Endothelial cell (in vitro differentiated cells): Measurements from ENCODE around the gene SETDB1. TPM values are rescaled to one million over a fixed set of nuclear protein-coding genes. Genes with fewer than 3 reads are reported as not detected.

Experiments used
- DNase-seq: peaks from one replicate; pipeline ENCODE4 v3.0.0; 2021; ENCODE audit warnings: low spot score
- H3K27ac Mint-ChIP-seq: one replicate; pipeline ENCODE4 v1.8.0; 2021; ENCODE audit warnings: mixed read lengths, inconsistent platforms; ENCODE audit not compliant: unreplicated experiment
- H3K27me3 Mint-ChIP-seq: one replicate; pipeline ENCODE4 v1.8.0; 2021; ENCODE audit warnings: mild to moderate bottlenecking, moderate library complexity, mixed read lengths, inconsistent platforms; ENCODE audit not compliant: unreplicated experiment
- H3K36me3 Mint-ChIP-seq: one replicate; pipeline ENCODE4 v1.8.0; 2021; ENCODE audit warnings: mild to moderate bottlenecking, low read depth, mixed read lengths, inconsistent platforms; ENCODE audit not compliant: unreplicated experiment
- H3K4me1 Mint-ChIP-seq: one replicate; pipeline ENCODE4 v1.8.0; 2021; ENCODE audit warnings: mild to moderate bottlenecking, mixed read lengths, inconsistent platforms; ENCODE audit not compliant: unreplicated experiment
- H3K4me3 Mint-ChIP-seq: one replicate; pipeline ENCODE4 v1.8.0; 2021; ENCODE audit warnings: mild to moderate bottlenecking, mixed read lengths, inconsistent platforms; ENCODE audit not compliant: unreplicated experiment
- H3K9me3 Mint-ChIP-seq: one replicate; pipeline ENCODE4 v1.8.0; 2021; ENCODE audit warnings: mixed read lengths, inconsistent platforms; ENCODE audit not compliant: unreplicated experiment
- CTCF ChIP-seq: fragments of 200-600 bp; sonication (generic); IDR thresholded peaks from one replicate; pipeline ENCODE4 v1.5.0; 2021; ENCODE audit warnings: antibody characterized with exemption; ENCODE audit not compliant: unreplicated experiment
- total RNA-seq: library from RNA; stranded (reverse); fragmentation: NEBNext Ultra II Directional; extraction: Animal tissue kit (Norgen Biotek cat#: 25700); gene quantifications from one replicate; pipeline ENCODE4 v1.2.1, GENCODE V29; 2021; ENCODE audit not compliant: unreplicated experiment

Gene SETDB1
- total RNA-seq, 1 donor from 2014 or later: 50.6 TPM

DNA sequence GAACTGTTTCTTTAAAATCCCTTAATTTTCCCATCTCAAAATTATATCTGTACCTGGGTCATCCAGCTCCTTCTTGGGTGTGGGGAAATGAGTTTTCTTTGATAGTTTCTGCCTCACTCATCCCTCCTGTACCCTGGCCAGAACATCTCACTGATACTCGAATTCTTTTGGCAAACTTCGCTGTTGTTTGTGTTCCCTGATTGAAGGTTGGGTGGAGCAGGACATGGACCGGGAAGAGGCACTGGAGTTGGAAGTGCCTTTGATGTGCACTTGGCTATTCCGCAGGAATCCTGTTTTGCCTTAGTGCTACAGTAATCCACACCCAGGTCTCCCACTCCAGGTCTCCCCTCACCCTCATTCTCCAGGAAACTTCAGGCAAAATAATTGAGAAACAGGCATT lies 69.3 kb downstream of the SETDB1 start:
- Mint-ChIP-seq H3K27ac (peak overlapping the region; percentile 70), H3K27me3 (no peaks in the 10 kb centered on the region), H3K36me3 (peaks cover 6% of the 10 kb centered on the region), H3K4me3 (no peak overlapping the region), H3K9me3 (no peaks in the 10 kb centered on the region), H3K4me1 (peaks cover 4% of the 10 kb centered on the region)
- TF ChIP-seq CTCF: no peak
- DNase-seq: no peak

DNA sequence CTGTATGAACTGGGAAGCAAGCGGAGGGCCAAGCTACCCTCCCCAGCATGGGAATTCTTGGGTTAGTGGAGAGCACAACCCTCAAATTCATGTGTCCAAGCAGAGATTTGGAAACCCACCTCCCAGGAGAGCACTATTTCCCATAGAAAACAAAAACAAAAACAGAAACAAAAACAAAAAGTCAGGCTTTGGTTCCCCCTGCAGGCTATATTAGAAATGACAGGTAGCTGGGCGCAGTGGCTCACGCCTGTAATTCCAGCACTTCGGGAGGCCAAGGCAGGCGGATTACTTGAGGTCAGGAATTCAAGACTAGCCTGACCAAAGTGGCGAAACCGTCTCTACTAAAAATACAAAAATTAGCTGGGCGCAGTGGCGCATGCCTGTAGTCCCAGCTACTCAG lies 69.7 kb downstream of the SETDB1 start:
- H3K36me3 Mint-ChIP-seq: peaks cover 8% of the 10 kb centered on the region
- peaks cover 5% of the 10 kb centered on the region for H3K4me1 Mint-ChIP-seq
- H3K27me3 Mint-ChIP-seq: peaks cover 2% of the 10 kb centered on the region
- H3K27ac Mint-ChIP-seq: peak overlapping the region; percentile 70
- no peak overlapping the region for H3K4me3 Mint-ChIP-seq
- peak; percentile 45 for DNase-seq
- no peaks in the 10 kb centered on the region for H3K9me3 Mint-ChIP-seq
- TF ChIP-seq CTCF: peak; percentile 94

DNA sequence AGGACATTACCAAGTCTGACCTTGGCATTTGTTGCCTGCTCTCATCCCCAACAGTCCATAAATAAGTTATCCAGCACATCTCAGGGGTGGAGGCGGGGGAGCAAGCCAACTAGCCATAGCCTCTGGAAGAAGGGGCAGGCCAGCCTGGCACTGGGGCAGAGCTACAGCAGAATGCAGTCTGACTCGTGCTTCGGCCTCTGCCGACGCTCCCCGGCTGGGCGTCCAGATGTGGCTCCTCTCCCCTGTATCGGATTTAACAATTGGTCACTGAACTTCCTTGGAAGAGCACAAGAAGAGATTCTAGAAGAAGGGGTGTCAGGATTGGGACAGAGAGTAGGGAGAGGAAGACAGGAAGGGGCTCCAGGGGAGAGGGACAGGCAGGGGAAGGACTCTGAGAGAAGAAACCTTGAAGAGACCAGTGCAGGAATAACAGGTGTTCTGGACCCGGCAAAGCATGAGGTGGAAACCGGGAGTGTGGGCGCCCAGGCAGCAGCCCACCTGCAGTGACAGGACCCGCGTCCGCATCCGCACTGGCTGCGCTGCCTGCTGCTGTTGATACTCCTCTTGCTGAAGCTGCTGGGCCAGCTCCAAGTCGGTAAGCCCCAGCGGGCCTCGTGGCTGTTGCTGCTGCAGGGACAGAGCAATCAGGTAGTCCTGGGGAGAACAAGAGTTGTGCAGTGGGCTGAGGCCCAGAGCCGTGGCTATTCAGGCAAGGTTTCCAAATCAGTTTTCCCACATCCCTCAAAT lies 71.1 kb downstream of the SETDB1 start:
- no peak overlapping the region for H3K27ac Mint-ChIP-seq
- no peak for DNase-seq
- peaks cover 15% of the 10 kb centered on the region for H3K4me1 Mint-ChIP-seq
- peaks cover 2% of the 10 kb centered on the region for H3K27me3 Mint-ChIP-seq
- H3K4me3 Mint-ChIP-seq: no peak overlapping the region
- no peaks in the 10 kb centered on the region for H3K9me3 Mint-ChIP-seq
- peaks cover 14% of the 10 kb centered on the region for H3K36me3 Mint-ChIP-seq
- no peak for TF ChIP-seq CTCF

DNA sequence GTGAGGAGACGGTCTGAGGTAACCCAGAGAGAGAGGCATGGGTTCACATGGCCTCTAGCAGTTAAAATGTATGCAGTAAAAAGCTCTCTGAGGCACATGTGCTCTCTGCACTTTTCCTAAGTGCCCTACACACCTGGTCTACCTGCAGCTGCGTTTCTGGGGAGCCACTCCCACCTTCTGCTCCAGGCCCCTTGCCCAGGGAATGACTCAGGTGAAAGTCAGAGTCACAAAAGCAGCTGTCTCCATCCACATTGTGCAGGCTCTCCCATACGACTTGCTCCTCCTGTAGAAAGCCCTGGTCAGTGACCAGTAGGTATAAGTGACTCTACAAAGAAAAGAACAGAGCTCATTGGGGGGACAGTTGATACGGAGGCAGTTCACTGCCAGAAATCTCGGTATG lies 71.8 kb downstream of the SETDB1 start:
- Mint-ChIP-seq H3K4me1 (peaks cover 21% of the 10 kb centered on the region), H3K4me3 (no peak overlapping the region), H3K27ac (no peak overlapping the region)

More for the DNA sequence above, 71.8 kb downstream of the SETDB1 start:
- peaks cover 14% of the 10 kb centered on the region for H3K36me3 Mint-ChIP-seq
- H3K9me3 Mint-ChIP-seq: no peaks in the 10 kb centered on the region
- TF ChIP-seq CTCF: no peak
- H3K27me3 Mint-ChIP-seq: peaks cover 2% of the 10 kb centered on the region
- DNase-seq: no peak
